Kidney (tissue), 14 donors: ENCODE measurements around the gene ANKUB1. TPM values are rescaled to one million over a fixed set of nuclear protein-coding genes. Genes with fewer than 3 reads are reported as not detected.

Experiments used
- DNase-seq, 5 donors: peaks; one replicate each; pipeline ENCODE4 v3.0.0-alpha.2; 2013 to 2020
- FAIRE-seq: peaks from 2 replicates; lab custom pipeline; 2012; peaks lifted over from hg19 to GRCh38; lab: Jason Lieb, UNC
- H3K27ac ChIP-seq, 2 donors: one replicate each; pipeline ENCODE4 v1.7.0; 2013; ENCODE audit warnings: low read depth in 2 of 2, low read length in 2 of 2, inconsistent platforms in 1 of 2
- H3K27me3 ChIP-seq: one replicate; pipeline ENCODE4 v1.7.1; 2013; ENCODE audit warnings: low read length, inconsistent platforms; ENCODE audit not compliant: control insufficient read depth, insufficient read depth
- H3K36me3 ChIP-seq, 3 donors: one replicate each; pipeline versions ENCODE4 v1.7.0 to v1.7.1; 2013; ENCODE audit warnings: low read length in 3 of 3, control low read depth in 1 of 3, inconsistent platforms in 1 of 3; ENCODE audit not compliant: insufficient read depth in 3 of 3, control insufficient read depth in 2 of 3
- H3K4me1 ChIP-seq, 3 donors: one replicate each; pipeline versions ENCODE4 v1.7.0 to v1.7.1; 2013; ENCODE audit warnings: low read length in 3 of 3, inconsistent platforms in 1 of 3, low read depth in 1 of 3; ENCODE audit not compliant: control insufficient read depth in 2 of 3, insufficient read depth in 2 of 3
- H3K4me3 ChIP-seq, 3 donors: one replicate each; pipeline versions ENCODE4 v1.7.0 to v1.8.1; 2013; ENCODE audit warnings: low read length in 3 of 3, control low read depth in 1 of 3, inconsistent platforms in 1 of 3
- H3K9ac ChIP-seq, 3 donors: one replicate each; pipeline versions ENCODE4 v1.7.0 to v1.7.1; 2013; ENCODE audit warnings: low read length in 3 of 3, control low read depth in 1 of 3, inconsistent platforms in 1 of 3
- H3K9me3 ChIP-seq, 3 donors: one replicate each; pipeline versions ENCODE4 v1.7.0 to v1.7.1; 2013; ENCODE audit warnings: low read length in 3 of 3, control low read depth in 1 of 3, inconsistent platforms in 1 of 3; ENCODE audit not compliant: control insufficient read depth in 2 of 3, insufficient read depth in 1 of 3
- CTCF ChIP-seq: IDR thresholded peaks from 3 replicates; pipeline ENCODE4 v1.5.1; 2012; ENCODE audit warnings: mild to moderate bottlenecking, moderate library complexity, borderline replicate concordance; ENCODE audit not compliant: insufficient read depth; ENCODE audit errors: extremely low read depth
- intact Hi-C: fragments of 100-400 bp; cut with DNase I; formaldehyde crosslinking; loops from one replicate; pipeline ENCODE4 v1.11.1; 2022
- polyA plus RNA-seq: library from polyadenylated mRNA; stranded (reverse); fragments of 350-450 nt; fragmentation: Illumina TruSeq; extraction: RNeasy Lipid Tissue Mini Kit (QIAGEN cat#74804); gene quantifications from one replicate; pipeline ENCODE4 v1.2.3, GENCODE V29; 2014; ENCODE audit warnings: low read depth, low replicate concordance; ENCODE audit not compliant: insufficient read depth
- total RNA-seq: library from RNA; stranded (reverse); fragmentation: NEBNext Ultra II Directional; extraction: Animal tissue kit (Norgen Biotek cat#: 25700); gene quantifications from one replicate; pipeline ENCODE4 v1.2.1, GENCODE V29; 2021
- donor health status: control.
- donor health status: control.
- donor health status: control.
- donor health status: control.
- donor health status: control.
- donor health status: DM: yes; HTN: yes; CAD: no.
- donor health status: Normal renal cell carcinoma (clear cell type).

ANKUB1 gene
- total and polyA plus RNA-seq, 2 donors from 2014 or later = not detected

DNA sequence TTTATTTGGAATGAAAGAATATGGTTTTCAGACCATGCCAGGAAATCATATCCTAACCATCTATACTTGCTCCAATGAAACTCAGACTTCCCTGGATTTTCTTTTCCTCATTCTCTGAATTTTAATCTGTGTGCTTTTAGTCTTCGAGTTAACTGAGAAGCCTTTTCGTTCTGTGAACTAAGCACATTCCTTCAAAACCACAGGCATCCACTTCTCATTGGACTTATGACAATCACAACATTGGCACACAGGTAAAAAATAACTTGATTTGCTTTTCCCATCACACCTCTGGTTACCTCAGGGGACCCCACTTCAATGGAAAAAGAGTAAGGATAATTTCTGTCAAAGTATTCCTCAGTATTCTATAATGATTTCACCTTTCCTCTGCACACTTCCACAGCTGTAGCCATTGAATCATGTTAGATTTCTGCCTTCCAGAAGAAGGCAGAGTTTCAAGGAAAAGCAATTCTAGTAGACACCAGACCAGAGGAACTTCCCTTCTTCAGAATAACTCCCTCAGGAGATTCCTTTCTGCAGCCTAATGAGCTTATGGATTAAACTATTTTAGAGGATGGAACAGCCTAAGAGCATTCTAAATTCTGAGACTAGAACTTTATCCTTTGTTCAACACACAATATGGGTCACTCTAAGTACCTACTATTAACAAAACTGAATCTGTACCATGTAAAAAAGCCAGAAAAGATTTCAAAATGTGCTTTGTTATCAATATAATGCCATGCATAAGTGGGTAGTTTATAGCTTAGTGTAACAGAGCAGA is 56.0 kb downstream of the ANKUB1 start:
- FAIRE-seq (no peak), DNase-seq (peak in 2 of 5 donors; percentile 8 to 21)
- no peak for TF ChIP-seq CTCF
- no peak overlapping the region for H3K4me3 ChIP-seq
- H3K9ac ChIP-seq = no peak overlapping the region
- H3K27ac ChIP-seq = no peak overlapping the region
- H3K27me3 ChIP-seq = no peaks in the 10 kb centered on the region
- H3K9me3 ChIP-seq = no peaks in the 10 kb centered on the region
- peaks cover 0 to 13% (median 8%) of the 10 kb centered on the region in 3 donors for H3K36me3 ChIP-seq
- intact Hi-C loops = no loop called here
- H3K4me1 ChIP-seq = peaks cover 0 to 5% (median 0%) of the 10 kb centered on the region in 3 donors

DNA sequence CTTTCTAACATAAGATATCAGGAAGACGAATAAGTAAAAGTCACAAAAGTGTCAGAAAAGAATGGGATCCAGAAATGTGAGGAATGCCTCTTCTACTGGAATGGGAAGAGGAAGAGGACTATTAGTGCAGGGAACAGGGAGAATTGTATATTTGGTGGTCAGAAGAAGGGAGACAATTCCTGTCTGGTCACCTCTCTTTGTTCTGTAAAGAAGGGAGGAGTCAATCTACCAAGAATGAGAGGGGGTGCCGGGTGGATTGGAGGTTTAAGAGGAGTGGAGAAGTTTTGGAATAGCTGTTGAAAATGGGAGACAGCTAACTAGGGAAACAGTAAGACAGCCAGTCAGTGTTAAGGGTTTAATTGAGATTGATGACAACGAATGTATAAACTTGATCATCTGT is 60.1 kb downstream of the ANKUB1 start:
- DNase-seq (no peak), FAIRE-seq (no peak)
- Histone ChIP-seq H3K4me3 (no peak overlapping the region), H3K27ac (no peak overlapping the region), H3K27me3 (no peaks in the 10 kb centered on the region), H3K9ac (no peak overlapping the region), H3K9me3 (no peaks in the 10 kb centered on the region), H3K36me3 (no peaks in the 10 kb centered on the region), H3K4me1 (peaks cover 0 to 5% (median 0%) of the 10 kb centered on the region in 3 donors)
- TF ChIP-seq CTCF = no peak
- intact Hi-C loops = no loop called here

- FAIRE-seq (no peak), DNase-seq (no peak)
- Histone ChIP-seq H3K27me3 (no peaks in the 10 kb centered on the region), H3K9me3 (no peaks in the 10 kb centered on the region), H3K4me3 (no peak overlapping the region), H3K27ac (no peak overlapping the region), H3K9ac (no peak overlapping the region), H3K4me1 (no peaks in the 10 kb centered on the region), H3K36me3 (no peaks in the 10 kb centered on the region)
- intact Hi-C loops = no loop called here
- TF ChIP-seq CTCF = no peak
Measured at GRCh38 chr3:149727656-149728055, 64.7 kb downstream of the ANKUB1 start.
